Neuron (in vitro differentiated cells): Measurements from ENCODE around the gene LBR.

Source experiments
- H2AFZ ChIP-seq: one replicate; pipeline ENCODE4 v1.6.1; 2013; ENCODE audit warnings: low read depth, mild to moderate bottlenecking, inconsistent platforms, low read length, moderate library complexity
- H3K27me3 ChIP-seq: one replicate; pipeline ENCODE4 v1.6.1; 2013; ENCODE audit warnings: low read length; ENCODE audit not compliant: insufficient read depth
- H3K36me3 ChIP-seq: one replicate; pipeline ENCODE4 v1.6.1; 2013; ENCODE audit warnings: low read length; ENCODE audit not compliant: insufficient read depth
- H3K4me1 ChIP-seq: one replicate; pipeline ENCODE4 v1.6.1; 2013; ENCODE audit warnings: low read length; ENCODE audit not compliant: insufficient read depth
- H3K4me3 ChIP-seq: 2 replicates; pipeline ENCODE4 v1.5.1; 2013; ENCODE audit warnings: mild to moderate bottlenecking, low read length, moderate library complexity
- H3K9me3 ChIP-seq: one replicate; pipeline ENCODE4 v1.6.1; 2013; ENCODE audit warnings: low read length

The LBR gene

DNA sequence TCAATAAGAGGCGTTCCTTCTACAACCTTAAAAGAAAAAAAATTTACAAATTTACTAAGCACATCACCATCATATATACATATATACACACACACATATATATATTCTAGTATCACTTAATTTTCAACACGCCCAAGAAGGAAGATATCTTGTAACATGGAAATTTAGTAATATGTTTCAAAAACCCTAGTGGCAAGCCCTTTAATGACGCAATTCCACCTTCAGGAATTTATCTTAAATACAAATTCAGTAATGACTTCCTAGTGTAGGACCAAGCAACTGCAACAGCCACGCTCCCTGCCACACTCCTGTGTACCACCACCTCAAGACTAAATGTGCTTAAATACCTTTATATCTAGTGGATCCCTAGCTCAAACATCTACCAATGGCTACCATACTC is 12.5 kb downstream of the LBR start:
- Histone ChIP-seq H2AFZ (no peak overlapping the region), H3K36me3 (peaks cover 96% of the 10 kb centered on the region), H3K27me3 (no peaks in the 10 kb centered on the region), H3K4me1 (no peaks in the 10 kb centered on the region), H3K9me3 (peaks cover 6% of the 10 kb centered on the region), H3K4me3 (no peak overlapping the region)

DNA sequence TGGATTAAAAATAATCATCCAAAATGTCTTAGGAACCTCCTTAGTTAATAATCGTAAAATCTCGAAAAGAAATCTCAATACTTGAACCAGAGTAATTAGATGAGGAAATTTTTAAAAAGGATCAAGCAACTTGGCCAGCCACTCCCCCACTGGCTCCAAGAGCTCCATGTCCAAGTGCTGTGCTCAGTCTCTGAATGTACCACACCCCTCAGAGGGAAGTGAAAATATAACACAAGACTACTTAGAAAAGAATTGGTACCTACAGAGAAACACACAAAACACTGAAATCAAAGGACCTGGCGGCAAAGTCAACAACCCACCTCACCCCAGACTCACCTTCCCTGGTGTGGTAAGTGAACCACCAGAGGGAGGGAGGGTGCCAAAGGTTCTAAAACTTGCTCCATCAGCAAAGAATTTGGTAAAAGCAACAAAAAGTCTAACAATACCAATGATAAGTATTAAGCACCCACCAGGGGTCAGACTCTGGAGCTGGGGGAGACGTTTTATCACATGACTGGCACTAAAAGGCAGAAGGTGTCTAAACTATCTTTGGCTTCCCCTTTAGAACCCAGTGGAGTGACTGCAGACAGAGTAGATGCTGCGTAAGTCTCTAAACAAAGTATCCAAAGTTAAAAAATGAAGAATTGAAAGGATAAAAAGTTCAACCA is 14.0 kb downstream of the LBR start:
- no peak overlapping the region for H3K4me3 ChIP-seq
- H2AFZ ChIP-seq, result no peak overlapping the region
- H3K9me3 ChIP-seq, result peaks cover 7% of the 10 kb centered on the region
- H3K4me1 ChIP-seq, result no peaks in the 10 kb centered on the region
- H3K27me3 ChIP-seq, result no peaks in the 10 kb centered on the region
- H3K36me3 ChIP-seq, result peaks cover 94% of the 10 kb centered on the region

DNA sequence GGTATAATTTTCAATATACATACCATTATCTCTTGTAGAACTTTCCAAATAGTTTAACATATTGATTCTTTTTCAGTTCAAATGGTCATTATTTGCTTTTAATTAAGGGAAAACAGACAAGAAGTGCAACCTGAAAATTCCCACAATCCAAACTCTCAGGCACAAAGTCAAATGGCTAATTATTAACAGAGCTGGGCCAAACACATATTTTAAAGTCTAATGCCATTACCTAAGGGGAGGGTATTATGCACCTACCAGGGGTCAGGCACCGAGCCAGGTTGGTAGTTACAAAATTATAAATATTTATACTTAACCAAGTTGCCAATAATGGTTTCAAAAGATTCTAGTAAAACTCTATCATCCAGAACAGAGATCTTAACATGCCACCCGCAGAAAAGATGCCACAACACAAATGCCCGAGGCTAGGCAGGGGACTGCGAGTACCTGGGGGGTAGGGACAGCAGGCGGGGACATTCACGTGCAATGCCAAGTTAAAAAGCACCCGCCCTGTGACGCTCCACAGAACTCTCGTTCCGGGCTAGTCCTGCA is 15.0 kb downstream of the LBR start:
- peaks cover 94% of the 10 kb centered on the region for H3K36me3 ChIP-seq
- H3K27me3 ChIP-seq, result no peaks in the 10 kb centered on the region
- H2AFZ ChIP-seq, result no peak overlapping the region
- no peak overlapping the region for H3K4me3 ChIP-seq
- H3K9me3 ChIP-seq, result peaks cover 7% of the 10 kb centered on the region
- H3K4me1 ChIP-seq, result no peaks in the 10 kb centered on the region

DNA sequence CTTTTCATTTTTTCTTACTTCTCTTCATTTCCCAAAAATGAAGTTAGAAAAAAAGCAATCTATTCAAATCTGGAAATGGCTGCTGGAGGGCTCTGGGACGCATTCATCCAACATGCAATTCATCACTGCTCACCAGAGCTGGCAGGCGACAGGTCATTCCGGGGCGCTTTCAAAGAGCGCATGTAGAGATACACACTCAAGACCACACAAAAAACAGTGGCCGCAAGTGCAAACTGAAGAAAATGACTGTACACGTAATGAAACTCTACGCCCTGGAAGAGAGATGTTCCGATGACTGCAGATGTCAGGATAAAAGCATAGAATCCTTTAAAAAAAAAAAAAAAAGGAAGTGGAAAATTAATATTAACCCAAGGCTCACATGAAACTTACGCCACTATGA is 15.5 kb downstream of the LBR start:
- peaks cover 91% of the 10 kb centered on the region for H3K36me3 ChIP-seq

DNA sequence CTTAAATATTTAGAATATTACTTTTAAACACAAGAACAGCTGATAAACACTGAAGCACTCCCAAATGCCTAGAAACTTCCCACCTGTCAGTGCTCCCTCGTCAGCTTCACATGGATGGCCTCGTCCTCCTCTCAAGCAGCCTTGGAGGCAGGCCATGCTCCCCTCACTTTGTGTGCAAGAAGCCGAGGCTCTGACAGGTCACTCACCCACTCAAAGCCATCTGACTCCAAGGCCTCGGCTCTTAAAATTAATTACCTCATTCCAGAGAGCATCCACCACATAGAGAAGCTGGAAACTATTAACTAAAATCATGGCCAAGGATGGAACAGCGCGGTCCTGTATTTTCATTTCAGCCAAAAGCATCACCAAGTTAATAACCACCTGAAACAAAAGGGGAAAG is 17.8 kb downstream of the LBR start:
- no peak overlapping the region for H2AFZ ChIP-seq
- peaks cover 91% of the 10 kb centered on the region for H3K36me3 ChIP-seq
- H3K27me3 ChIP-seq, result no peaks in the 10 kb centered on the region
- H3K4me1 ChIP-seq, result no peaks in the 10 kb centered on the region
- no peak overlapping the region for H3K4me3 ChIP-seq
- H3K9me3 ChIP-seq, result peaks cover 7% of the 10 kb centered on the region

More for the DNA sequence above, 15.5 kb downstream of the LBR start:
- H3K9me3 ChIP-seq, result peaks cover 7% of the 10 kb centered on the region
- H3K4me1 ChIP-seq, result no peaks in the 10 kb centered on the region
- no peak overlapping the region for H2AFZ ChIP-seq
- H3K27me3 ChIP-seq, result no peaks in the 10 kb centered on the region
- no peak overlapping the region for H3K4me3 ChIP-seq

DNA sequence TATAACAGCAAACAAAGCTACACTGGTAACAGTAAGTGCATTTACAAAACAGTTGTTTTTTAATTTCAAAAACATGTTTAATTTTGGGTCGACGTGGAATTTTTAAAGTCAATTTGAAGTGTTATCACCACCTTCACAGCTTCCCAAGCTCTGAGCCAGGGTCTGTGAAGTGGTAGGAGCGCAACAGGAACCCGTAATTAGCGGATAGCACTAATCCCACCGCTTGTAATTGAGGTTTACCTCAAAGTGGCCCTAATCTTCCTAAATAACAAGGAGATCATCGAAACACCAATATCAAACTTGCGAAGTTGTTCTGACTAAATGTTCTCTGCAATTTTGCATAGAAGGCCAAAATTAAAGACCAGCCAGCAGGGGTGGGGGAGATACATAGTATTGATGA is 18.8 kb downstream of the LBR start:
- no peaks in the 10 kb centered on the region for H3K27me3 ChIP-seq
- H3K36me3 ChIP-seq, result peaks cover 90% of the 10 kb centered on the region
- H3K9me3 ChIP-seq, result peaks cover 7% of the 10 kb centered on the region
- H3K4me1 ChIP-seq, result no peaks in the 10 kb centered on the region
- no peak overlapping the region for H2AFZ ChIP-seq
- H3K4me3 ChIP-seq, result no peak overlapping the region

DNA sequence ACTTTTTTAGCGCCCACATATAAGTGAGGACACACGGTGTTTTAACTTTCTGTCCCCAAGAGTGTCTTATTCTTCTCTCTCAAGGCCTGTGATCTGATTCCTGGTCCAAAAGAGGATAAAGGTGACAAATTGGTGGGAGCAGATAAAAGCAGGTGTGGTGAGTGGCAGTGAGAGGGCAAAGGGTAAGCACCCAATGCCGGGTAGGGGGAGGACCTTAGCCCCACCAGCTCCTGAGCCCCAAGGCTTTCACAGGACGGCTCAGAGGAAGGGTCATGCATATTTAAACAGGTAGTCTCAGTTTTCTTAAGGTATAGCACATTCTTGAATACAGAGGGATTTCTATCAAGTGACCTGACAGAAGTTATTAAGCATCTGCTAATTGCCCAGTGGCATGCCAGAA is 19.6 kb downstream of the LBR start:
- H3K36me3 ChIP-seq, result peaks cover 88% of the 10 kb centered on the region

DNA sequence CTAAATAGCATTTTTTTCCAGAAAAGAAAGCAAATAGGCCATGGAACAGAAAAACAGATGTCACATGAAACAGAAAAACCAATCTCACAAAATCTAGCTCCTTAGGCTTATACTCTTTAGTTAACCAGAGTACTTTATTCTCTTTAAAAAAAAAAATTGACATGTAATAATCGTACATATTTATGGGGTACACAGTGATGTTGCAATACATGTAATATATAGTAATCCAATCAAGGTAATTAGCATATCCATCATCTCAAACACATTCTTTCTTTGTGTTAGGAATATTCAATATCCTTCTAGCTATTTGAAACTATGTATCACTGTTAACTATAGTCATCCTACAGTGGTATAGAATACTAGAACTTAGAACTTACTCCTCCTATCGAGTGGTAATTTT is 20.1 kb downstream of the LBR start:
- H3K4me1 ChIP-seq, result no peaks in the 10 kb centered on the region
- H3K36me3 ChIP-seq, result peaks cover 88% of the 10 kb centered on the region
- peaks cover 7% of the 10 kb centered on the region for H3K9me3 ChIP-seq
- H3K4me3 ChIP-seq, result no peak overlapping the region
- no peaks in the 10 kb centered on the region for H3K27me3 ChIP-seq
- H2AFZ ChIP-seq, result no peak overlapping the region

More for the DNA sequence above, 19.6 kb downstream of the LBR start:
- Histone ChIP-seq H3K27me3 (no peaks in the 10 kb centered on the region), H3K9me3 (peaks cover 7% of the 10 kb centered on the region), H3K4me1 (no peaks in the 10 kb centered on the region), H2AFZ (no peak overlapping the region), H3K4me3 (no peak overlapping the region)

DNA sequence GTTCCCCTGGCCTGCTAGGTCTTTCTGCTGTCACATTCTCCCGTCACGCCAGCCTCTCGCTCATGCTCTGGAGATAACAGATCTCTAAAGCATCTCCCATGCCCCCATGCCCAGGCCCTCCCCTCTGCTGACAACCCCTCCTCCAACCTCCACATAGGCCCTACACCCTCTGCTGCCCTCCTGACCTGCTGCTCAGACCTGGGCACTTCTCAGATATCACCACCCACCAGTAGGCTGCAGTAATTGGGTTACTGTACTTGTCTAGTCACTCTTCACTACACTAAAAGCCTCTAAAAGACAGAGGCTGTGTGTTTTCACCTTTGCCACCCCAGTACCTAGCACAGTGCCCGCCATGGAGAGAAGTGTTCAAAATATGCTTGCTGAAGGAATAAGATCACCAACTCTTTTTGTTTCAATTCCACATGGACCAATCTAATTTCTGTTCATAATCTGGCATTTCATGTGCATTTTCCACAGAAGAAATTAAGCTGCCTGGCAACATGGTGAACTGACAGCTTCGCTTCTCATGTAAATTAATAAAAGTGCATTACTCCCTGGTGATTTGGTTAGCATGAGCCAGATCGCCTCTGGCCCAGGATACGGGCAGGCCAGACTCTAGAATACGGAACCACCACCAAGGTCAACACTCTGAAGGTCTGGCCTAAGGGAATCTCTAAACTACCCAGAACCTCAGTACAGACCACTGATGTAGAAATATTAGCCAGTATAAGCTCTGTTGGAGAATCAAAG is 20.7 kb downstream of the LBR start:
- Histone ChIP-seq H3K4me1 (no peaks in the 10 kb centered on the region), H2AFZ (no peak overlapping the region), H3K36me3 (peaks cover 88% of the 10 kb centered on the region), H3K9me3 (peaks cover 7% of the 10 kb centered on the region), H3K27me3 (no peaks in the 10 kb centered on the region), H3K4me3 (no peak overlapping the region)

DNA sequence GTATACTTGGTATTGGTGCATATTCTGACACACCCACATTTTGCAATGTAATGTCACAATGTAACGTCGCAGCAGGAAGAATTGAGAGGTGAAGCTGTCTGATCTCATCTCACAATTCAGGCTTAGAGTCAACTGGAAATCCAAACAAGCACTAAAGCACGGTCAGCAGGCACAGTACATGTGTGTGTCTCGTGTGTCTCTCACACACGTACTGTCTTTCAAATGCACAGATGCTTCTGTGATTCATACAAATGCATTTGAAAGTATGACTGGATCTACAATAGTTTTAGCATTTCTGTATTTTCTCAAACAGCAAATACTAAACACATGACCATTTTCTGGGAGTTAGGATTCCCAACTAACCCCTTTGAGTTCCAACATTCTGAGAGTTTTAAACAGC is 26.9 kb downstream of the LBR start:
- peaks cover 66% of the 10 kb centered on the region for H3K36me3 ChIP-seq
- no peaks in the 10 kb centered on the region for H3K4me1 ChIP-seq
- no peaks in the 10 kb centered on the region for H3K9me3 ChIP-seq
- H2AFZ ChIP-seq, result no peak overlapping the region
- H3K27me3 ChIP-seq, result no peaks in the 10 kb centered on the region
- H3K4me3 ChIP-seq, result no peak overlapping the region

DNA sequence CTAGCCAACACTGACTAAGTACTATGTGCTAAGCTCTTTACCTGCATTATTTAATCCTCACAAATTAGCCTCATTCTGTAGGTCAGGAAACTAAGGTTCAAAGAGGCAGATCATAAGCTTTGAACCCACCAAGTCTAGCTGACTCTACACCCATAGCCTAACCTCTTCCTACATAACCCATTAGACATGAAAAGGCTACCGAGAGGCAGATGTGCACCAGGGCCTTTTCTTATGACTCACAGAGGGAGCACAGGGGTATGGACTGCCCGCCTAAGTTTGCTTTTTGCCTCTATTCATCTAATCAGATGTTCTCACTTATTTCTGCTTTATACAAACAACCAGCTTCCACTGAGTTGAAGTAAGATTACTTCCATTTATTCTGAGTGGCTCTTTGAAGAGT is 31.5 kb downstream of the LBR start:
- Histone ChIP-seq H3K36me3 (peaks cover 27% of the 10 kb centered on the region), H2AFZ (no peak overlapping the region), H3K27me3 (no peaks in the 10 kb centered on the region), H3K4me1 (no peaks in the 10 kb centered on the region), H3K9me3 (peaks cover 3% of the 10 kb centered on the region), H3K4me3 (no peak overlapping the region)

DNA sequence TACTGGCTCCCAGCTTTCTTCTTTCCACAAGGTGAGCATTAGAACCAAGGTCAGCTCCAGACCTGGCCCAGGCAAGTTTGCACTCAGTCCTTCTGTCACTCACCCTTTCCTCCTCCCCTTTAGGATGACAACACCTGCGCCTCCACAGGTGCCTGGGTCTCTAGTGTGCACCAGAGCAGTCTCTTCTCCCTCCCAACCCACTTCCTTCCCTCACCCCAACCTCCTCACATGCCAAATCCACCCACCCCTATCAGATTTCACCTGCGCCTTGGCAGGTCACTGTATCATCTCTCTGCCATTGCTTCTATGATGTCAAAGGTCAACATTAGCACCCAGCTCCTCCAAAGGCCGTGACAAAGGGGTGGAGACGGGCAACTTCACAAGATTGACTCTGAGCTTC is 38.0 kb downstream of the LBR start:
- no peaks in the 10 kb centered on the region for H3K9me3 ChIP-seq
- no peaks in the 10 kb centered on the region for H3K27me3 ChIP-seq
- no peak overlapping the region for H3K4me3 ChIP-seq
- H3K36me3 ChIP-seq, result no peaks in the 10 kb centered on the region
- H2AFZ ChIP-seq, result no peak overlapping the region
- H3K4me1 ChIP-seq, result no peaks in the 10 kb centered on the region

DNA sequence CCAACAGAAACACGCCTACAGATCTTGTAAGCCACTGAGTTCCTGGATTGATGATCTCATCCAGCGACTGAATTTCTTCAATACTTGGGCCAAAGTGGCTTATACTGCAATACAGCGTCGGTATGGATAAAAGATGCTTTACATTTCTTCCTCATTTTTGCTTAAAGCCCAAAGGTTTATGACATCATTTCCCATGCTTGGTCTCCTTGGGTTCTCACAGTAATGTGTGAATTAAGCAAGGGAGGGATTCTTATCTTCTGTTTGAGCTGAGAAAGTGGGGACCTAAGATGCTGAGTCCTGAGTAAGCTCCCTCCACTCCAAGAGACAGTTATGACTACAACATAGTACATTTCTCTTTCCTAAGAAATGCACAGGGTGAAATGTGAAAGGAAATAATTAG is 39.5 kb downstream of the LBR start:
- Histone ChIP-seq H3K4me1 (no peaks in the 10 kb centered on the region), H3K9me3 (no peaks in the 10 kb centered on the region), H3K4me3 (no peak overlapping the region), H3K27me3 (no peaks in the 10 kb centered on the region), H3K36me3 (no peaks in the 10 kb centered on the region), H2AFZ (no peak overlapping the region)
